HG03060 (cell line): ENCODE results near the gene BTG1.
"Not testable (repeated sequence)": the region's sequence is repeated elsewhere in the genome, so short reads cannot be mapped to it uniquely, and the experiment has no call there.

ENCODE experiments used
- ATAC-seq: cut with Tn5 transposase; IDR thresholded peaks from one replicate; pipeline ENCODE4 v1.9.1; 2021; ENCODE audit warnings: low read depth, moderate number of reproducible peaks; ENCODE audit not compliant: unreplicated experiment

Gene BTG1

DNA sequence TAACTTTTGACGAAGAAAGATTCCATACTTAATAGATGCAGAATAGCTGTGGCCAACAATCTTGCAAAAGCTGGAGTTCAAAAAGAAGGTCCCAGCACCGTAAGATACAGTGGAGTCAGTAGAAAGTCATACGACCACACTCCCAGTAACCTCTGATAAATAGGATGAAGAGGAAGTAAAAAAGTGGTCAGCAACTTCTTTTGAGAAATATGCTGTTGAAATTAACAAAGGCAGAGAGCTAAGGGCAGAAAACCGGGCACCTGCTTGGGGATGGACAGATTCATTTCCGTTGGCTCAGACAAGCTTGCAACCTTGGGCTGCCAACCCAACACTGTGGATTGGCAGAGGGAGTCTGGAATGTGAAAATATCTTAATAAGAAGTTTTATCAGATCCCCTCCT is 40.0 kb downstream of the BTG1 start:
- ATAC-seq = no peak

DNA sequence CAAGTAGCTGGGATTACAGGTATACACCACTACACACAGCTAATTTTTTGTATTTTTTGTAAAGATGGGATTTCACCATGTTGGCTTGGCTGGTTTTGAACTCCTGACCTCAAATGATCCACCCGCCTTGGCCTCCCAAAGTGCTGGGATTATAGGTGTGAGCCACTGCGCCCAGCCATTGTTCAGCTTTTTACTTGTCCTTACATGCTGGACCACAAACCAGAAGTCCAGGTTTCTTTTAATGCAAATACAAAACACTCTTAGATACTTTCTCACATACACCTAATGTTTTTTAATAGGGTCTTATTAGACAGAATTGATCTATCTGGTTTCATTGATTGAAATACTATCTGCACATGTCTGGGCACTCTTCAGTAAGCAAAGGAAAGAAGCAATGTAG is 40.5 kb downstream of the BTG1 start:
- no peak for ATAC-seq

DNA sequence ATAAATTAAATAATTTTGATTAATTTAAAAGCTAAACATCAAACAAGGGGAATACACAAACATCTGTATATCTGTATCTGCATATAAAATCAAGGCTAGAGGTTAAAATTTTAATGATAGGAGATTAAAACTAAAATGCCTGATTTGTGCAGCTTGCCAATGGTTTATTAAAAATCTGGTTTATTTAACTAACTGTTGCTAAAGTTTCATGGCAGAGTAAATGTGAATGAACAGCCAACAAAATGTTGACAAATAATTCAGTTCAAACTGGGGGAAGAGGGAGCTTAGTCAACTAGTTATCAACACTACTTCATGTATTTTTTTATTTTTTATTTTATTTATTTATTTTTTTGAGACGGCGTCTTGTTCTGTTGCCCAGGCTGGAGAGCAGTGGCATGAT is 43.0 kb downstream of the BTG1 start:
- ATAC-seq = no peak

DNA sequence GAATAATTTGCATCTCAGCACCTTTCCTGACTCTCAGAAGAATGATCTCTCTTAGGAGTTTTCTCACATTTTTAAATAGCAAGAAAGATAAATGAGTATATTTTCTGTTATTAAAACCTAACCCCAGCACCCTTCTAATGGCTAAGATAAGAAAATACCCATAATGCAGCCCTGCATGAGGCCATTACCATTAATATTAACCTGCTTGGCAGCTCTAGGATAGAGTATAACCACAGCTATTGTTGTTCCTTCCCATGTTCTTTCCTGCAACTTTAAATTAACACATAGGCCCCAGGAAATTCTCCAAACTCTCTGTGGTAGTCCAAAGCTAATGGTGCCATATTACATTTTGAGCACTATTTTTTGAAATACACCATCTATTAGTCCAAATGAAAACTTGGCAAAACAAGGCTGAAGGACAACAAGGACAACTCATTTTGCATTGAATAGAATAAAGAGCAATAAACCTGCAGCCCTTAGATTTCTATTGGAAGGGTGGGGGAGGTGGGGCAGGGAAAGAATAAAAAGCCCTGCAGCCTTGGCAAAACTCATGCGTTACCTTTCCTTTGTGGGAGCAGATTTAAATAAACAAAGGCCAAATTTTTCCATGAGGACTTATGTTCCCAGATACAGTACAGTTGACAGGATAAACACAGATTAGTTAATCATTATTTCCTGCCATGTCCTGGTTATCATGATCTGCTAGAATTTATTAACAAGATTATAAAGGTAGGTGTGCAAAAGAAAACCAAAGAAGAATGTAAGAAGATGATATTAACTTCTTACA is 46.9 kb downstream of the BTG1 start:
- no peak for ATAC-seq

DNA sequence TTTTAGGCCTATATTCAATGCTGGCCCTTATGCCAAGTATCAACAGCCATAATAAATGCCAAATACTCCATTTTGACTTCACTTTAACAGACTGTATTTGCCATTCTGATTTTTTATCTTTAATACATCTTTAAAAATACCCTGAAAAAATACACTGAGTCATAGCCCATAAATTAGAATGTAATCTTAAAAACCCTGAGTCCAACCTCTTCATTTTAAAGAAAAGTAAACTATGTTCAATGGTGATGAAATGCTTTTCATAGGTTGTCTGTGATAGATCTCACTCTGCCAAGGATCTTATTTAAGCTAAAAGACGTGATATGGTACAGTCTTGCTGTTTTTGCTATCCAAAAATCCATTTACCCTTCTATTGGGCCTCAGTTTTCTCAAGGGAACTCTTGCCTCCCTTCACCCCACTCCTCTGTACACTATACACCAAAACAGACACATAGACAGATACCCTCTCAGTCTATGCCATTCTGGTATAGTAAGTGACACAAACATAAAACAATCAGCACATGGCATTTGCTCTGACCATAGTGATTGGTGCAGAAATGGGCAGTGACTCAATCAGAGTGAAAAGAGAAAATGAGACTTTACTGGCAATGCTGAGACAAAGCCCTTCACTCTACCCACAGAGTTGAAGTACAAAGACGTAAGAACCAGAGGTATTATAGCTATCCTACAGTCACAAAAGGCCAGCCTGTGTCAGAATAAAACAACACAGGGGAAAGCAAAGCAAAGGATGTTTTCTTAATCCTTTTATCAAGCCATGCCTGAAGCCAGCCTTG is 49.1 kb downstream of the BTG1 start:
- ATAC-seq = no peak

DNA sequence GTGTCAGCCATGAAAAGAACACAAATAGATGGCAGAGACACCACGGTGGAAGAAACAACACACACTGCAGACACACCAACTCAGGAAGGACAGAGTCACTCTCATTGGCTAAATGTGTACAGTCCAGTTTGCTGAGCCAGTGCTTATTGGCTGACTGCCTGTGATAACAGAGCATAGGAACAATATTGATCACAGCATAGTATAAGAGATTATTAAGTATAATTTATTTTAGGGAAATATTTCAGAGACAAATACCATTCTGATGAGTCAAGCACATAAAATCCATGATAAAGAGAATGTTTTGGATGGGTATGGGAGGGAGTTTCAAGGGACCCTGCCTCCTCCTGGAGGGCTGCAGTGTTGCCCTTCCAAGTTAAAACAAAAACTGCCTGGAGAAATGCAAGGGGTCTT is 50.9 kb downstream of the BTG1 start:
- no peak for ATAC-seq

DNA sequence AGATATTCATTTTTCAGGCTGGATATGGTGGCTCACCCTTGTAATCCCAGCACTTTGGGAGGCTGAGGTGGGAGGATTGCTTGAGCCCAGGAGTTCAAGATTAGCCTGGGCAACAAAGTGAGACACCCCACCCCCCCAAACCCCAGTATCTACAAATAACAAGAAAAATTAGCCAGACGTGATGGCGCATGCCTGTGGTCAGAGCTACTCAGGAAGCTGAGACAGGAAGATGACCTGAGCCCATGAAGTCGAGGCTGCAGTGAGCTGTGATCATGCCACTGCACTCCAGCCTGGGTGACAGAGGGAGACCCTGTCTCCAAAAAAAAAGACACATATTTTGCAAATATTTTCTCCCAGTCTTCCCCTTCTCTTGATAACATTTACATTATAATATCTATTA is 51.3 kb downstream of the BTG1 start:
- ATAC-seq = not testable (repeated sequence)
